Activated CD8-positive, alpha-beta memory T cell treated with anti-CD3 and anti-CD28 coated beads, Interleukin-2, amount 50 U/mL, for 1 hour (primary cell): ENCODE measurements around the gene RIT1.
A peak's percentile ranks its signal among the peaks of the same experiment; 100 is the strongest.

ENCODE experiments used
- DNase-seq: peaks from one replicate; pipeline ENCODE4 v3.0.0-alpha.2; 2020; ENCODE audit errors: extremely low read depth

RIT1 gene

DNA sequence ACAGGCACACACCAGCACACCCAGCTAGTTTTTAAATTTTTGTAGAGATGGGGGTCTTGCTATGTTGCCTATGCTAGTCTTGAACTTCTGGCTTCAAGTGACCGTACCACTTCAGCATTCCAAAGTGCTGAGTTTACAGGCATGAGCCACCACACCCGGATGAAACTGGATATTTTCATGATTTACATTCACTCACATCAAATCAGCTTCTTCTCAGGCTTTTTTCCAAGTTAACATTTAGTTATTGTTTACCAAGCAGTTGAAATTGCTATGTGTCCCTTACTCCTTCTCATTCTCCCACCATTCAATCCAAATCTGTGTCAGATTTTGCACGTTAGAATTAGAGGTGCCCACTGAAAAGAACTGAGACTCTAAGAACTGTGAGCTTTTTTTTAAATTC is 18.4 kb downstream of the RIT1 start:
- no peak for DNase-seq

DNA sequence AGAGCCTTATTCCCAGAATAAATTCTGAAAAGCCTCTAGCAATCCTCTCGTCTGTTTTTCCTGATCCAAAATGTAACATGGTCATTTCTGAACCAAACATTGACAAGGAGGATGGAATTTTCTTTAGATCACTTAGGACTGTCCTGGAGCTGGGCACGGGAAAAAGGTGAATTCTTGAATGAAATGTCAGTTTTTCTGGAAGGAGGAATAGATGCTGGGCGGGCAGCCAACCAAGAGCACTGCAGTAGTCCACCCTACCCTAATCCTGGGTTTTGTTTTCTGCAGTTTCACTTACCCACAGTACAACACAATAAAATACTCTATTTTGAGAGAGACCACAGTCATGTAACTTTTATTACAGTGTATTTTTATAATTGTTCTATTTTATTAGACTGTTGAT is 20.9 kb downstream of the RIT1 start:
- no peak for DNase-seq

DNA sequence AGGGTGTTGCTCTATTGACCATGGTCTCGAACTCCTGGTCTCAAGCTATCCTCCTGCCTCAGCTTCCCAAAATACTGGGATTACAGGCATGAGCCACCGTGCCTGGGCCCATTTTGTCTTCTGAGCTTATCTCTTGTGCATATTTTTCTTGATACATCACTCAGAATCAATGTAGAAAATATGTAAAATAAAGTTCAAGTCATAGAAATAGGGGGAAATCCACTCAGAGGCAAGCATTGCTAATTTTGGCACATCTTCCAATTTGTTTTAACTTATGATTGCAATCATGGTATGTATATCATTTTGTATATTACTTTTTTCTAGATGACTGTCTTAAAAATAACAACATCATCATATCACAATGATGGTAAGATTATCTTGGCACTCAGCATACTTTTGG is 21.6 kb downstream of the RIT1 start:
- DNase-seq = no peak

DNA sequence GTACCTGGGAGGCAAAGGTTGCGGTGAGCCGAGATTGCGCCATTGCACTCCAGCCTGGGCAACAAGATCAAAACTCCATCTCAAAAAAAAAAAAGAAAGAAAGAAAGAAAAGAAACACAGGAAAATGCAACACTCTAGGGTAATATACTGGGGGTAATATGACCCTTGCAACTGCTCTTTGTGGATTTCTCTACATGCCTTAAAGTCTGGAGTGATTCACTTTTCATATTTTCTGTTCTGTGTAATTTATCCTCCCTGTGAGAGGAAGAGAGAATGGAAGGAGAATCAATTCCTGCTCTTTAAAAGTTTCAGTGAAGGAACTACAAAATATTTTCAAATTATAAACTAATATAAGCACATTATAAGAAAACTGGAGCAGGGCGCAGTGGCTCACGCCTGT is 22.7 kb downstream of the RIT1 start:
- no peak for DNase-seq

DNA sequence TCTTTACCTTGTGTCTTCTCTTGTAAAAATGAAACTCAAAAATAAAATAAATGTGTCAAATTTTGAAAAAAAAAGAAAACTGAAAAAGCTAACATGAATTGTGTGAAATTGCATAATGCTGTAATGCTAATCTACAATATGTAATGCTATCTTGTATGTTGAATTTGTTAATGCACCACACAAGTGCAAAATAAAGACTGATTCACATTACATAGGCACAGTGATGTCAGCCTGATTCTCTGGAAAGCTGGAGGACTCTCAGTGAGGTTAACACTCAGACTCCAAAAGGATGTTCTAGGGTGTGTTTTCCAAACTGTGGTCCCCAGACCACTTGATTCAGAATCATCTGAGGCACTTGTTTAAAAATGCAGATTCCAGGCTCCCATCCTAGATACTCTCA is 26.2 kb downstream of the RIT1 start:
- DNase-seq = no peak

DNA sequence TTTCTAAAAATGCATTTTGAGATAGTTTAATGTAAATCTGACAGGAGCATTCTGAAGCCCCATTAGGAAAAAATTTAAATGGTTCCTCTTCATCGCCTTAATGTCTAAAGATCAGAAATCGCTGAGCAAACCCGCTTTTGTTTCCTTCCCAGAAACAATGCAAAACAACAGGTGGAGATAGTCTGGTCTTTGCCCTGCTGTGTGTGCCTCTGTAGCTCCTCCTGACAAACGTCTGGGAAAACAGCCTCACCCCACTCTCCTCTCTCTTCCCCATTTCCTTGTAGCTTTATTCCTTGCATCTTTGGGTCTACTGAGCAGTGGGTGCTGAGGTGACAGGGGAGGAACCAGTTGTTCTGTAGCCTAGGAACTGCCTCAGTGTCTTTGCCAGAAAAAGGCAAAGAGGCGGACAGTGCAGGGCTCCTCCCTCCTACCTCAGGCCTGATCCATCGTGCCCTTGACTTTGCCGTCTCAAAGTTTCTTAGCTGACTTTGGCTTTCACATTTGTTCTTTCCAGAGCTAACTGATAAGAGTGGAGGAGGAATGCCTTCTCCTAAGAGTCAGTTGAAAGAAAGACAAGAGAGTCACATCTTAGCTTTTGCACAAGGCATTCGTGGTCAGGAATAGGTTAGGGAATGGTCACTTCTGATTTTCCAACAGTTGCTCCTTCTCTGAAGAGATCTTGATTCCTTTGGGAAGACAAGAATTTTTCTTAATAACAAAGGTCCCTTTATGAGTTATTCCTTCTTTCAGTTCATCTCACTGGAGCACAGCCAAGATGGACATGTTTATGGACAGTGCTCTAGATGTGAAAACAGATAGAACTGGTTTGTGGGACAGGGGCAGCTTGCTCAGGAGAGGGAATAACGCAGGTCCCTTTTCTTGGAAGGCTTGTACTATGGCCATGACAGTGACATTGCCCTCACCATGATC is 26.9 kb downstream of the RIT1 start:
- DNase-seq = no peak

DNA sequence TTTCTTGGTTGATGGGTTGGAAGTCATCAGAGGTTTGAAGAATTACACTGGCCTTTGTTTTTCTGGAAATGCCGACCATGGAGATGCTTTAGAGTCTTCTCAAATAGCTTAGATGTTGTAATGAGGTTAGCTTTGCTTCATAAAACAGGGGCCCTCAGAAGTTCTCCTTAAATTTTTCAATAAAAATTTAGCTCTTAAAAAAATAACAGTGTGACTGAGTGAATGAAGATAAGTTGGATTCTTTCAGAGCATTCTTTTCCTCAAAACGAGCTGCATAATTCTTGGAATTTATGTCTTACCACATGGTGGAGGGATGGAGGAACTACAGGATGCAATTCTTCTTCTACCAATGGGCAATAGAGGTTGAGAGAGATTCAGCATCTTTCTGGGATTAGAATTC is 28.4 kb downstream of the RIT1 start:
- no peak for DNase-seq

DNA sequence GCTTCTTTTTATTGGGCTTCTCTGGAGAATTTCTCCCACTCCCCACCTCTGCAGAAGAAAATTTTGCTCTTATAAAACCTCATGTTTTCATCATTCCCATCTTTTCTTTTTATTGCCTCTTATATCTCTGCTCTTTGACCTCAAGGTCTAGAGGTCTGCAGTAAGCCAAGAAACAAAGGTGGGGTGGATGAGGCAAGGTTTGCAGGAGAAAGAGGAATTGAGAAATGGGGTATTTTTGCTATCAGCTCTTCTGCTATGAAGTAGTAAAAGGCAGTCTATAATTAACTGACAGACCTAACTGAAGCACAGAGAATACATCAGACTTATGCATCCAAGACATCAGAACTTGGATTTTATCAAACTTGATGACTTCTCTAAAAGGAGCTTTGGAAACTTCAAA is 28.9 kb downstream of the RIT1 start:
- DNase-seq = no peak

DNA sequence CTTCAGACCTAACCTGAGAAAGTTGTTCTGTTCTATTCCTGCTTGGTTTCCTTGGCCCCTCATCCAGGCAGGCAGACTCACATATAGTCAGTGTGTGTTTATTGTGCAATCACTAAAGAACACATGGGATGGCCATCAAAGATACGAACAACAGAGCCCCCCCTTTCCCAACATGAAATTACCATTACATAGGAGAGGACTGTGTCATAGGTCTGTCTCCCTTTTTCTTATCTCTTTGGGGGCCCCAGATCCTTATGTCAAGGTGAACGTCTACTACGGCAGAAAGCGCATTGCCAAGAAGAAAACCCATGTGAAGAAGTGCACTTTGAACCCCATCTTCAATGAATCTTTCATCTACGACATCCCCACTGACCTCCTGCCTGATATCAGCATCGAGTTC is 30.2 kb downstream of the RIT1 start:
- DNase-seq = no peak

DNA sequence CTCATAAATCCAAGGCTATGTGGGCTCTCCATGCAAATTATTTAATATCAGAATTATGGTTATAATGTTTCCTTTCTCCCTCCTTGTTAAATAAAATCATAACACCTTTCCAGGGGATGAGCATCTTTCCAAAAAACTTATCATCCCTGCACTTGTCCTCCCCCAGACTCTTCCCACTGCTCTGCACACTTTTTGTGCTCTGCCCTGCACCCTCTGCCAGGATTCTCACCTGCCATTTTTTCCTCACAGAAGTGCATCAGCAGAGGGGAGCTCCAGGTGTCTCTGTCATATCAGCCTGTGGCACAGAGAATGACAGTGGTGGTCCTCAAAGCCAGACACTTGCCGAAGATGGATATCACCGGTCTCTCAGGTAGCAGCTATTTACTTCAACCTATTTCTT is 30.9 kb downstream of the RIT1 start:
- DNase-seq = no peak

DNA sequence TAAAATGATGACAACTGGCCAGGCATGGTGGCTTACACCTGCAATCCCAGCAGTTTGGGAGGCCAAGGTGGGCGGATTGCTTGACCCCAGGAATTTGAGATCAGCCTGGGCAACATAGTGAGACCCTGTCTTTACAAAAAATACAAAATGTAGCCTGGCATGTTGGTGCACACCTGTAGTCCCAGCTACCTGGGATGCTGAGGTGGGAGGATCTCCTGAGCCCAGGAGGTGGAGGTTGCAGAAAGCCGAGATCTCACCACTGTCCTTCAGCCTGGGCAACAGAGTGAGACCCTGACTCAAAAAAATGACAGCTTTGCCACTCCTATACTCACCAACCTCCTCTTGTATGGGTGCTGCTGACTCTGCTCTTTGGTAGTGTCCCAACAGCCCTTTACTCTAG is 33.2 kb downstream of the RIT1 start:
- DNase-seq = no peak

DNA sequence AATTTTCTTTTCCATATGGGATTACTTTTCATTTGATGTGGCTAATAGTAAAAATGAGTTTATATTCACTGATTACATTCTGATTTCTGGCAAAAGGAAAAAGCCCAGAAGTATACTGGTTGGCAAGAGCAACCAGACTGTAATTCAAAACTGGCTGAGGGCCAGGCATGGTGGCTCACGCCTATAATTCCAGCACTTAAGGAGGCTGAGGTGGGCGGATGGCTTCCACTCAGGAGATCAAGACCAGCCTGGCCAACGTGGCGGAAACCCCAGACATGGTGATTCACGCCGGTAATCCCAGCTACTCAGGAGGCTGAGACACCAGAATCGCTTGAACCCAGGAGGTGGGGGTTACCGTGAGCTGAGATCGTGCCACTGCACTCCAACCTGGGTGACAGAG is 37.3 kb downstream of the RIT1 start:
- no peak for DNase-seq

DNA sequence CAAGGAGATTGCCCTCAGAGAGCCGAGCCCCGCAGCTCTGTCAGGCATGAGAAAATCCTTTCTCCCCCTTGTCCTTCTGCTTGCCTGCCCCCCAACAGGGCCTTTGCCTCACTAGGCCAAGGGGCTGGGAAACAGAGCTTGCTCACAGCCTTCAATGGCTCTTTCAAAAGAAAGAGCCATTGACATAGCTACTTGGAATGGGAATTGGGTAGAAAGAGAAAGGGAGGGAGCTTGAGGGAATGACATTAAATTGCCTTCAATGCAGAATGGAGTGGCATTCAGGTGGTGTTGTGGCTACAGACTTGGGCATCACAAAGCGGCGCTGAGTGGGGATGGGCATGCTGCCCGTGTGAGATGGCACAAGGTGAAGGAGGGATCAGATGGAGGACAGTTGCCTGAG is 38.6 kb downstream of the RIT1 start:
- no peak for DNase-seq

DNA sequence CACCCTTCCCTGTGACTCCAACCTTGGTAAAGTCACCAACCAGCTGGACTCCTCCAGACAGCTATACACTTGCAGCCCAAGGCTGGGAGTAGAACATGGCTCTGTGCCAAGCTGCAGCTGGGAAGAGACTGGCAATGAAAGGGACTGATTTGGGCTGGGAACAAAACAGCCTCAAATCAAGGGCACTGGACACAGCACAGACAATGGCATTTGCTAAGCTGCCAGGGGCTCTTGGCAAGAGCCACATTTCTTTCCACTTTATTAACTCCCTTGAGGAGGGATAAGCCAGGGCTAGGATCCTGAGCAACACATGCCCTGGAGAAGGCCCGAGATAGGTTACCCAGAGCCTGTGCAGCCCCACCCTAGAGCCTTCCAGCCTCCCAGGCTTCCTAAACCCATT is 39.8 kb downstream of the RIT1 start:
- no peak for DNase-seq

DNA sequence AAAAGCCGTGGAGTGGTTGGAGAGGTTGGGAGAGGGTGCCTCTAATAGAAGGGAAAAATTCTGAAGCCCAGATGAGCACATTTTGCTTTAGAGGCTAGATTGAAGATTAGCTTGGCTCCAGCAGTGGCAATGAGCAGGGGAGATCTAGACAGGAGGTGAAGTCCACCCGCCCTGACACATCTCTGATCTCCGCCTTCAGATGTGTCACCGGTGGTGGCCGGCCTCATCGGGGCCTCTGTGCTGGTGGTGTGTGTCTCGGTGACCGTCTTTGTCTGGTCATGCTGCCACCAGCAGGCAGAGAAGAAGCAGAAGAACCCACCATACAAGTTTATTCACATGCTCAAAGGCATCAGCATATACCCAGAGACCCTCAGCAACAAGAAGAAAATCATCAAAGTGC is 43.4 kb downstream of the RIT1 start:
- no peak for DNase-seq

DNA sequence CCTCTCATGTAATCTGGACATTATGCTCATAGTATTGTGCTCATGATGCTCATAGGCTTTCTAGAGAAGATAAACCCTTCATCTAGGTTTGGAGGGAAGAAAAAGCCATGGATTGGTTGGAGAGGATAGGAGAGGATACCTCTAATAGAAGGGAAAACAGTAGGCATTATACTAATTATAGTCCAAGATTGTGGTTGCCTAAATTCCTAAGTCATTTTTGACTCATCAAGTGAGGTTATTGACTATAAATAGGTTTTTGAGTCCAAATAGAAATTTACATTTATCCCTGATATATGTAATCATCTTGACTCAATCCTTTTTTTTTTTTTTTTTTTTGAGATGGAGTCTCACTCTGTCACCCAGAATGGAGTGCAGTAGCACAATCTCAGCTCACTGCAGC is 46.8 kb downstream of the RIT1 start:
- no peak for DNase-seq

DNA sequence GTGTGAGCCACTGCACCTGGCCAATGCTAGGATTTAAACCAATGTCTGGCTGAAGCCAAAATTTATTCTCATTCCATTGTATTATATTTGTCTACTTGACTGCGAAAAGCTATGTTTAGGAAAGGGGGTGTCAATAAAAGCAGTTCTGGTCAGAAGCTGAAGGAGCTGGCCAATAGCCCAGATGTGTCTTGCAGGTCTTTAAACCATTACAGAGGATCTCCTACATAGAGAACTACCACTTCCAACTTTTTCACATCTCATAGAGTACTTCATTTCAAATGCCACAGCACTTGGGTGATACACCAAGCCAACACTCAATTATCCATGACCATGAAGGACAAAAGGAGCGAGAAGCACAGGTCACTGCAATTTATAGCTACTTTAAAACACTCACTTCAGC is 49.3 kb downstream of the RIT1 start:
- DNase-seq = no peak

DNA sequence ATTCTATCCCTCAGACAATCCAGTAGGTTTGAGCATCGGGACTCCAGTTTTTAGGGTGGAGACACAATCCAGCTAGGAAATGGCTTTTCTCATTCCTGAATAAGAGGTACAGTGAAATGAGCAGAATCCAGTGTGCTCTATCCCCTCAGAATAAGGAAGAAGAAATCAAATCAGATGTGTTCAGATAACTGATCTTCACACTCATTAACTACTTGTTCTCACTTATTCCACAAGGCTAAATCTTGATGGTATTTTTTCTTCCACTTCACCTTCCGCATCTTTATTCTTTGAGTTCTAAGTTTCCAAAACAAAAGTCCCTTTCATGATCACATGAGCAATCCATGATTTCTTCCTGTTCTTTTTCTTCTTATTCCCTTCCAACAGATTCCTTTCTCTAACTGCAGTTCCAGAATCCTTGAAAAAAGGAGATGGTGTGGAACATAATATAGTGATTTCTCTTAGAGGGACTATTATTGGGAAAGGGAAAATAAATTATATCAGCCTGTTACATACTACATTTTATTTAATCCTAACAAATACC is 50.1 kb downstream of the RIT1 start:
- DNase-seq = no peak

DNA sequence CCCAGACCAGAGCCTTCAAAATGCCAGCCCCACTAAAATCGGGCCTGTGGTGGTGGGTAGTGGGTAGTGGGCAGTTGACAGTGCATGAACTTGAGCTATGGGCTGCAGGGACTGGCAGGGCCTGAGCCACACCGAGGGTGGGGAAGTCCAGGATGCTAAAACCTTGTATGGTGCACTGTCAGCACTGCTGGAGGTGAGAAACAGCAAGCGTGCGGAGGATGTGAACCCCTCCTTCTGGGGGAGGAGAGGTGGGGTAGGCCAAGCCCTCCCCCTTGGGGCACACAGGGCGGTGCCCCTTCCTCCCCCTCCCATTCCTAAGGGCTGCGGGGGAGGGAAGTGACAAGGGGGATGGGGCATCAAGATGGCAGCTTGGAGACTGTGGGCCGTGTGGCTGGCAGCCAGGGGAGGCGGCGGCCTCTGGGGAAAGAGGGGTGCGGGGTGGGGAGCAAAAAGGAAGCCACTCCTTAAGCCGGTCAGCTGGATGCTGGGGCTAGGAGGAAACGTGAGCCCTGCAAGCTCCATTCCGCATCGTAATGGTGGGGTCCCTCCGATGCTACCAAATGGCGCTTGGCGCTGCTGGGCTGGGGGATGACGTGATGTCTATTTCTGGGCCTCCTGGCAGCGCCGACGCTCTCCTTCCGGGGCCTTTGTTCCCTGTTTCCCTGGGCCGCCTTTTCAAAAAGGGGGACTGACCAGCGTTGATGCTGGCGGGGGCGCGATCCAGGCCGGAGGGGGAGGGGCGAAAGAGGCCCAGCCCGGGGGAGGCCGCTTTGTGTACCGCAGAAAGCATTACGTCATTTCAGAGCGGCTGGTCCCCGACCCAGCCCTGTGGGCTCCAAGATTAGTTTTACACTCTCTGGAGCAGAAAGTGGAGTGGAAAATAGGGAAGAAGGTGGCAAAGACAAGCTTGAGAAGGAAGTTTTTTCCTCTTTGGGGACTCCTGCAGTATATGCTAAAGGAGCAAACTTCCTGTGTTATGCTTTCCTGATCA is 51.0 kb downstream of the RIT1 start:
- DNase-seq = no peak

DNA sequence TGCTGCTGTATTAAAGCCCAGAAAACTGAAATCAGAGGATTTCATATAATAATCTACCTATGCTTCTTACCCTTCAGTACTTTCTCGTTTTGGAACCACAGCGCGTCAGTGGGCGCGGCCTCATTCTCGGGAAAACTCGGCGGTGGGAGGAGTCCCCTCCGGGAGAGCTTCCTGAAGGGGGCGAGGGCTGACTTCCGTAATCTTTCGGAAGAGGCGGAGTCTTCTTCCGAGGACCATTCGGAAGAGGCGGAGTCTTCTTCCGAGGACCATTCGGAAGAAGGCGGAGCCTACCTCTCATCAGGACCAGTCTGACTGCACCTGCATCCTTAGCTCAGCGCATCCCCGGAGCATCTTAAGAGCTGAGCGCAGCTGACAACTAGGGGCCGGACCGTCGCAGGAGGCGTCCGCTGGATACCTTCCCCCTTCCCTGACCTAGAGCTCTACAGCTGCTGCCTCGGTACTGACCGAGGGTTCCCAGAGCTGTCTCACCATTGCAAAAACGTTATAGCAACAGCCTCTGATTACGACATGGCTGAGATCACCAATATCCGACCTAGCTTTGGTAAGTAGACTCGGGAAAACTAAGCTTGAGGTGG is 51.8 kb downstream of the RIT1 start, which contains the start of gene SYT11:
Gene SYT11, plus strand, starts transcription at position 334 of the 596 bp plus-strand sequence. Its CDS starts 195 bp downstream, at position 529.
- peak; percentile 84 for DNase-seq

DNA sequence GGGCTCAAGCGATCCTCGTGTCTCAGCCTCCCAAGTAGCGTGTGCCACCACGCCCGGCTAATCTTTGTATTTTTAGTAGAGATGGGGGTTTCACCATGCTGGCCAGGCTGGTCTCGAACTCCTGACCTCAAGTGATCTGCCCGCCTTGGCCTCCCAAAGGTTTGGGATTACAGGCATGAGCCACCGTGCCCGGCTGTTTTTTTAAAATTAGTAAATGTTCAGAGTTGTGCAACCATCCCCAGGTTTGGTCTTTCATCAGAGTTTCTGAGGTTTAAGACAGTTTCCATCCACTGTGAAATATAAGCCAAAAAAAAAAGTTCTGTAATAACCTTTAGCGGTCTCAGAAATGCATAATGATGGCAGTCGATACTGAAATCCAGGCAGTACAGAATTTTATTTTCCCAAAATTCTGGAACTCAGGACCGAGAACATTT is 52.3 kb downstream of the RIT1 start:
- no peak for DNase-seq
